GM19467 (cell line): ENCODE data around the gene ESF1.
"Not testable (repeated sequence)": the region's sequence is repeated elsewhere in the genome, so short reads cannot be mapped to it uniquely, and the experiment has no call there.

Source experiments
- ATAC-seq: cut with Tn5 transposase; IDR thresholded peaks from one replicate; pipeline ENCODE4 v1.9.1; 2021; ENCODE audit warnings: mild to moderate bottlenecking, moderate library complexity; ENCODE audit not compliant: unreplicated experiment

The ESF1 gene

GRCh38 chr20:13788167-13788834 is 3.6 kb upstream of the ESF1 start:
- no peak for ATAC-seq

- ATAC-seq: no peak
These were observed 1.6 kb upstream of the ESF1 start for GRCh38 chr20:13786143-13786828.

GRCh38 chr20:13784271-13784892 is 337 bp downstream of the ESF1 start:
- ATAC-seq: no peak

GRCh38 chr20:13783528-13783927 is 1.2 kb downstream of the ESF1 start:
- ATAC-seq: no peak

- ATAC-seq: peak; percentile 44
These were observed 5.9 kb downstream of the ESF1 start for GRCh38 chr20:13778827-13779226.

GRCh38 chr20:13777171-13777601 is 7.5 kb downstream of the ESF1 start:
- ATAC-seq: no peak

GRCh38 chr20:13775867-13776266 is 8.9 kb downstream of the ESF1 start:
- ATAC-seq: no peak

GRCh38 chr20:13772529-13772928 is 12.2 kb downstream of the ESF1 start:
- no peak for ATAC-seq

- ATAC-seq: no peak
These were observed 12.8 kb downstream of the ESF1 start for GRCh38 chr20:13771853-13772453.

- ATAC-seq: no peak
These were observed 14.6 kb downstream of the ESF1 start for GRCh38 chr20:13770141-13770540.

GRCh38 chr20:13765868-13766416 is 18.8 kb downstream of the ESF1 start:
- no peak for ATAC-seq

- no peak for ATAC-seq
These were observed 19.4 kb downstream of the ESF1 start for GRCh38 chr20:13765299-13765698.

- not testable (repeated sequence) for ATAC-seq
These were observed 24.2 kb downstream of the ESF1 start for GRCh38 chr20:13760451-13760946.

- no peak for ATAC-seq
These were observed 25.8 kb downstream of the ESF1 start for GRCh38 chr20:13758884-13759283.

- ATAC-seq: no peak
These were observed 28.2 kb downstream of the ESF1 start for GRCh38 chr20:13756551-13756950.

GRCh38 chr20:13755809-13756208 is 28.9 kb downstream of the ESF1 start:
- no peak for ATAC-seq

- ATAC-seq: no peak
These were observed 31.2 kb downstream of the ESF1 start for GRCh38 chr20:13753436-13754036.

GRCh38 chr20:13749811-13750210 is 34.9 kb downstream of the ESF1 start:
- no peak for ATAC-seq

- ATAC-seq: no peak
These were observed 38.9 kb downstream of the ESF1 start for GRCh38 chr20:13745784-13746183.

- no peak for ATAC-seq
These were observed 40.4 kb downstream of the ESF1 start for GRCh38 chr20:13744352-13744751.

- ATAC-seq: no peak
These were observed 42.8 kb downstream of the ESF1 start for GRCh38 chr20:13741879-13742278.
